HEK293 (cell line): ENCODE data around the gene MERTK.
A peak's percentile ranks its signal among the peaks of the same experiment; 100 is the strongest.

Experiments
- KLF1 ChIP-seq: fragments of 450-650 bp; formaldehyde crosslinking; IDR thresholded peaks from 2 replicates; pipeline ENCODE4 v1.5.1; 2016; ENCODE audit warnings: missing biosample characterization, missing genetic modification characterization
- MYNN ChIP-seq: fragments of 450-650 bp; formaldehyde crosslinking; IDR thresholded peaks from 2 replicates; pipeline ENCODE4 v1.5.1; 2016; ENCODE audit warnings: missing biosample characterization, missing genetic modification characterization, borderline replicate concordance
- PATZ1 ChIP-seq: fragments of 450-650 bp; formaldehyde crosslinking; IDR thresholded peaks from 2 replicates; pipeline ENCODE4 v1.5.1; 2016; ENCODE audit warnings: missing biosample characterization, missing genetic modification characterization
- PRDM1 ChIP-seq: fragments of 450-650 bp; formaldehyde crosslinking; IDR thresholded peaks from 2 replicates; pipeline ENCODE4; 2016; ENCODE audit warnings: missing biosample characterization, missing genetic modification characterization
- SALL2 ChIP-seq: fragments of 450-650 bp; formaldehyde crosslinking; IDR thresholded peaks from 2 replicates; pipeline ENCODE4 v1.5.0; 2017; ENCODE audit warnings: missing biosample characterization, mild to moderate bottlenecking, missing genetic modification characterization, borderline replicate concordance
- TRIM28 ChIP-seq: IDR thresholded peaks from 2 replicates; pipeline ENCODE4 v1.6.1; 2011; ENCODE audit warnings: low read length, control low read depth, borderline replicate concordance
- ZBTB48 ChIP-seq: fragments of 450-650 bp; formaldehyde crosslinking; IDR thresholded peaks from 2 replicates; pipeline ENCODE4 v1.5.1; 2016; ENCODE audit warnings: missing biosample characterization, missing genetic modification characterization
- ZFP3 ChIP-seq: fragments of 450-650 bp; formaldehyde crosslinking; IDR thresholded peaks from 2 replicates; pipeline ENCODE4 v1.5.1; 2016; ENCODE audit warnings: low read depth, missing biosample characterization, missing genetic modification characterization
- ZNF24 ChIP-seq: fragments of 450-650 bp; formaldehyde crosslinking; IDR thresholded peaks from 2 replicates; pipeline ENCODE4 v1.5.1; 2016; ENCODE audit warnings: missing biosample characterization, missing genetic modification characterization
- ZNF266 ChIP-seq: fragments of 450-650 bp; formaldehyde crosslinking; IDR thresholded peaks from 2 replicates; pipeline ENCODE4 v1.5.1; 2016; ENCODE audit warnings: missing biosample characterization, missing genetic modification characterization, low read depth
- ZNF350 ChIP-seq: fragments of 450-650 bp; formaldehyde crosslinking; IDR thresholded peaks from 2 replicates; pipeline ENCODE4 v1.5.0; 2017; ENCODE audit warnings: missing biosample characterization, mild to moderate bottlenecking, missing genetic modification characterization
- ZNF366 ChIP-seq: fragments of 450-650 bp; formaldehyde crosslinking; conservative IDR thresholded peaks from 2 replicates; pipeline ENCODE4 v1.5.1; 2016; ENCODE audit warnings: missing biosample characterization, missing genetic modification characterization
- ZNF518A ChIP-seq: fragments of 450-650 bp; formaldehyde crosslinking; conservative IDR thresholded peaks from 2 replicates; pipeline ENCODE4 v1.5.1; 2016; ENCODE audit warnings: low read depth, missing biosample characterization, missing genetic modification characterization
- ZNF623 ChIP-seq: fragments of 450-650 bp; formaldehyde crosslinking; IDR thresholded peaks from 2 replicates; pipeline ENCODE4 v1.5.1; 2016; ENCODE audit warnings: missing biosample characterization, missing genetic modification characterization
- ZNF76 ChIP-seq: fragments of 450-650 bp; formaldehyde crosslinking; IDR thresholded peaks from 2 replicates; pipeline ENCODE4; 2016; ENCODE audit warnings: low read depth, missing biosample characterization, missing genetic modification characterization, borderline replicate concordance
- ZNF843 ChIP-seq: fragments of 450-650 bp; formaldehyde crosslinking; IDR thresholded peaks from 2 replicates; pipeline ENCODE4 v1.5.1; 2016; ENCODE audit warnings: missing biosample characterization, missing genetic modification characterization
- ZSCAN16 ChIP-seq: fragments of 450-650 bp; formaldehyde crosslinking; IDR thresholded peaks from 2 replicates; pipeline ENCODE4 v1.5.1; 2016; ENCODE audit warnings: missing biosample characterization, missing genetic modification characterization
- ZXDB ChIP-seq: fragments of 450-650 bp; formaldehyde crosslinking; IDR thresholded peaks from 2 replicates; pipeline ENCODE4 v1.5.1; 2016; ENCODE audit warnings: missing biosample characterization, missing genetic modification characterization
- TF ChIP-seq, protein P1 (sequence below): fragments of 450-650 bp; formaldehyde crosslinking; IDR thresholded peaks from 2 replicates; pipeline ENCODE4 v1.5.1; 2016; ENCODE audit warnings: missing biosample characterization, missing genetic modification characterization
- TF ChIP-seq, protein P2 (sequence below): fragments of 450-650 bp; formaldehyde crosslinking; IDR thresholded peaks from 2 replicates; pipeline ENCODE4 v1.5.1; 2016; ENCODE audit warnings: missing biosample characterization, missing genetic modification characterization
- TF ChIP-seq, protein P3 (sequence below): fragments of 450-650 bp; formaldehyde crosslinking; IDR thresholded peaks from 2 replicates; pipeline ENCODE4 v1.5.1; 2016; ENCODE audit warnings: missing biosample characterization, missing genetic modification characterization, borderline replicate concordance

Gene MERTK

DNA sequence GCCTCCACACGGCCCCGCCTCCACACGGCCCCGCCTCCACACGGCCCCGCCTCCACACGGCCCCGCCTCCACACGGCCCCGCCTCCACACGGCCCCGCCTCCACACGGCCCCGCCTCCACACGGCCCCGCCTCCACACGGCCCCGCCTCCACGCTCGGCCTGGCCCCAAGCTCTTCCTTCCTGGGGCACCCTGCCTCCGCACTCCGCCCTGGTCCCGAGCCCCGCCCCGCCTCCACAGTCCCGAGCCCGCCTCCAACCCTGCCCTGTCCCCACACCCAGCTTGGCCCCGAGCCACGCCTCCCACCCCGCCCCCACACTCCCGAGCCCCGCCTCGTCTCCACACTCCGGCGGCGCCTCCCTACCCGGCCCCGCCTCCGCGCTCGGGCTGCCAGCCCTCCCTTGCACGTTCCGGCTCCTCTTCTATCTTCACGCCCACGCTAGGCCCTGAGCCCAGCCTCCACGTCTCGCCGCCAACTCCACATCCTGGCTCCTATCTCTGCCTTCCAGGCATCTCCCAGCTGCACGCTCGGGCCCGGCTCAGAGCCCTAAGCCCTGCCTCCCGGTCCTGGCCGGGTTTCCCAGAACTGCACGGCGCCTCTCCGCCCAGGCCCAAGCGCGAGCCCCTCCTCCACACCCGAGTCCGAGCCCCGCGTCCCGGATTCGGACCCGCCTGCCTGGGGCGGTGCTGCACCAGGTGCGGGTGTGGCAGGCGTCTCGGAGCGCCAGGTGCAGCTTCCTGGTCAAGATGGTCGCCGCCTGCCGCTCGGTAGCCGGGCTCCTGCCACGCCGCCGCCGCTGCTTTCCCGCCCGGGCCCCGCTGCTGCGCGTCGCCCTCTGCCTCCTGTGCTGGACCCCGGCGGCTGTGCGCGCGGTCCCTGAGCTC lies 156.7 kb downstream of the MERTK start, which contains the start of gene TMEM87B (continued):
- TF ChIP-seq ZNF518A (tag by site-specific recombination) = no peak
- no peak for TF ChIP-seq PRDM1
- TF ChIP-seq, protein P1, sequence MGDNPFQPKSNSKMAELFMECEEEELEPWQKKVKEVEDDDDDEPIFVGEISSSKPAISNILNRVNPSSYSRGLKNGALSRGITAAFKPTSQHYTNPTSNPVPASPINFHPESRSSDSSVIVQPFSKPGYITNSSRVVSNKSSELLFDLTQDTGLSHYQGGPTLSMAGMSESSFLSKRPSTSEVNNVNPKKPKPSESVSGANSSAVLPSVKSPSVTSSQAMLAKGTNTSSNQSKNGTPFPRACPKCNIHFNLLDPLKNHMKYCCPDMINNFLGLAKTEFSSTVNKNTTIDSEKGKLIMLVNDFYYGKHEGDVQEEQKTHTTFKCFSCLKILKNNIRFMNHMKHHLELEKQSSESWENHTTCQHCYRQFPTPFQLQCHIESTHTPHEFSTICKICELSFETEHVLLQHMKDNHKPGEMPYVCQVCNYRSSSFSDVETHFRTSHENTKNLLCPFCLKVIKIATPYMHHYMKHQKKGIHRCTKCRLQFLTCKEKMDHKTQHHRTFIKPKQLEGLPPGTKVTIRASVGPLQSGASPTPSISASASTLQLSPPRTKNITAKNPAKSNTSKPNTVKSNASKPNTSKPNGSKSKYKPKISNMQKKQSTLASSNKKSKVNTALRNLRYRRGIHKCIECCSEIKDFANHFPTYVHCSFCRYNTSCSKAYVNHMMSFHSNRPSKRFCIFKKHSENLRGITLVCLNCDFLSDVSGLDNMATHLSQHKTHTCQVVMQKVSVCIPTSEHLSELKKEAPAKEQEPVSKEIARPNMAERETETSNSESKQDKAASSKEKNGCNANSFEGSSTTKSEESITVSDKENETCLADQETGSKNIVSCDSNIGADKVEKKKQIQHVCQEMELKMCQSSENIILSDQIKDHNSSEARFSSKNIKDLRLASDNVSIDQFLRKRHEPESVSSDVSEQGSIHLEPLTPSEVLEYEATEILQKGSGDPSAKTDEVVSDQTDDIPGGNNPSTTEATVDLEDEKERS (tag by site-specific recombination) = no peak
- no peak for TF ChIP-seq ZSCAN16 (tag by site-specific recombination)
- TF ChIP-seq ZNF76 (tag by site-specific recombination) = peak; percentile 68
- TF ChIP-seq ZNF623 = no peak
- TF ChIP-seq ZNF366 (tag by site-specific recombination) = peak; percentile 41; the same call in 1 of the 2 replicates
- peak; percentile 55 for TF ChIP-seq ZNF843 (tag by site-specific recombination)
- TF ChIP-seq KLF1 = peak; percentile 82
- TF ChIP-seq SALL2 = no peak
- TF ChIP-seq, protein P2, sequence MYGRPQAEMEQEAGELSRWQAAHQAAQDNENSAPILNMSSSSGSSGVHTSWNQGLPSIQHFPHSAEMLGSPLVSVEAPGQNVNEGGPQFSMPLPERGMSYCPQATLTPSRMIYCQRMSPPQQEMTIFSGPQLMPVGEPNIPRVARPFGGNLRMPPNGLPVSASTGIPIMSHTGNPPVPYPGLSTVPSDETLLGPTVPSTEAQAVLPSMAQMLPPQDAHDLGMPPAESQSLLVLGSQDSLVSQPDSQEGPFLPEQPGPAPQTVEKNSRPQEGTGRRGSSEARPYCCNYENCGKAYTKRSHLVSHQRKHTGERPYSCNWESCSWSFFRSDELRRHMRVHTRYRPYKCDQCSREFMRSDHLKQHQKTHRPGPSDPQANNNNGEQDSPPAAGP = peak; percentile 89
- no peak for TF ChIP-seq ZNF266 (tag by site-specific recombination)
- peak; percentile 53 for TF ChIP-seq ZXDB (tag by site-specific recombination)
- peak; percentile 55; the same call in 1 of the 2 replicates for TF ChIP-seq PATZ1 (tag by site-specific recombination)
- no peak for TF ChIP-seq ZNF350 (tag by site-specific recombination)
- peak; percentile 78; the same call in 1 of the 2 replicates for TF ChIP-seq ZBTB48 (tag by site-specific recombination)
- TF ChIP-seq, protein P3, sequence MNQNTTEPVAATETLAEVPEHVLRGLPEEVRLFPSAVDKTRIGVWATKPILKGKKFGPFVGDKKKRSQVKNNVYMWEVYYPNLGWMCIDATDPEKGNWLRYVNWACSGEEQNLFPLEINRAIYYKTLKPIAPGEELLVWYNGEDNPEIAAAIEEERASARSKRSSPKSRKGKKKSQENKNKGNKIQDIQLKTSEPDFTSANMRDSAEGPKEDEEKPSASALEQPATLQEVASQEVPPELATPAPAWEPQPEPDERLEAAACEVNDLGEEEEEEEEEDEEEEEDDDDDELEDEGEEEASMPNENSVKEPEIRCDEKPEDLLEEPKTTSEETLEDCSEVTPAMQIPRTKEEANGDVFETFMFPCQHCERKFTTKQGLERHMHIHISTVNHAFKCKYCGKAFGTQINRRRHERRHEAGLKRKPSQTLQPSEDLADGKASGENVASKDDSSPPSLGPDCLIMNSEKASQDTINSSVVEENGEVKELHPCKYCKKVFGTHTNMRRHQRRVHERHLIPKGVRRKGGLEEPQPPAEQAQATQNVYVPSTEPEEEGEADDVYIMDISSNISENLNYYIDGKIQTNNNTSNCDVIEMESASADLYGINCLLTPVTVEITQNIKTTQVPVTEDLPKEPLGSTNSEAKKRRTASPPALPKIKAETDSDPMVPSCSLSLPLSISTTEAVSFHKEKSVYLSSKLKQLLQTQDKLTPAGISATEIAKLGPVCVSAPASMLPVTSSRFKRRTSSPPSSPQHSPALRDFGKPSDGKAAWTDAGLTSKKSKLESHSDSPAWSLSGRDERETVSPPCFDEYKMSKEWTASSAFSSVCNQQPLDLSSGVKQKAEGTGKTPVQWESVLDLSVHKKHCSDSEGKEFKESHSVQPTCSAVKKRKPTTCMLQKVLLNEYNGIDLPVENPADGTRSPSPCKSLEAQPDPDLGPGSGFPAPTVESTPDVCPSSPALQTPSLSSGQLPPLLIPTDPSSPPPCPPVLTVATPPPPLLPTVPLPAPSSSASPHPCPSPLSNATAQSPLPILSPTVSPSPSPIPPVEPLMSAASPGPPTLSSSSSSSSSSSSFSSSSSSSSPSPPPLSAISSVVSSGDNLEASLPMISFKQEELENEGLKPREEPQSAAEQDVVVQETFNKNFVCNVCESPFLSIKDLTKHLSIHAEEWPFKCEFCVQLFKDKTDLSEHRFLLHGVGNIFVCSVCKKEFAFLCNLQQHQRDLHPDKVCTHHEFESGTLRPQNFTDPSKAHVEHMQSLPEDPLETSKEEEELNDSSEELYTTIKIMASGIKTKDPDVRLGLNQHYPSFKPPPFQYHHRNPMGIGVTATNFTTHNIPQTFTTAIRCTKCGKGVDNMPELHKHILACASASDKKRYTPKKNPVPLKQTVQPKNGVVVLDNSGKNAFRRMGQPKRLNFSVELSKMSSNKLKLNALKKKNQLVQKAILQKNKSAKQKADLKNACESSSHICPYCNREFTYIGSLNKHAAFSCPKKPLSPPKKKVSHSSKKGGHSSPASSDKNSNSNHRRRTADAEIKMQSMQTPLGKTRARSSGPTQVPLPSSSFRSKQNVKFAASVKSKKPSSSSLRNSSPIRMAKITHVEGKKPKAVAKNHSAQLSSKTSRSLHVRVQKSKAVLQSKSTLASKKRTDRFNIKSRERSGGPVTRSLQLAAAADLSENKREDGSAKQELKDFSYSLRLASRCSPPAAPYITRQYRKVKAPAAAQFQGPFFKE (tag by site-specific recombination) = no peak
- no peak for TF ChIP-seq ZNF24 (tag by site-specific recombination)
- no peak for TF ChIP-seq TRIM28
- no peak for TF ChIP-seq ZFP3 (tag by site-specific recombination)
- TF ChIP-seq MYNN (tag by site-specific recombination) = no peak
